ENCODE results near the gene CLEC14A.

The CLEC14A gene

GRCh38 chr14:38286452-38286851 is 30.6 kb upstream of the CLEC14A start:
- no peak for DNase-seq (ENCODE audit: low read depth)
- TF ChIP-seq CTCF (IDR thresholded peaks at IDR 0.05; ENCODE audit: insufficient read depth, low read depth, low read length, missing control alignments), result no peak
- H3K4me3 ChIP-seq (ENCODE audit: low read depth, low read length), result no peak overlapping the region

GRCh38 chr14:38285962-38286361 is 30.1 kb upstream of the CLEC14A start:
- H3K4me3 ChIP-seq (ENCODE audit: low read depth, low read length), result no peak overlapping the region
- no peak for TF ChIP-seq CTCF (IDR thresholded peaks at IDR 0.05; ENCODE audit: insufficient read depth, low read depth, low read length, missing control alignments)
- no peak for DNase-seq (ENCODE audit: low read depth)

GRCh38 chr14:38282936-38283335 is 27.0 kb upstream of the CLEC14A start:
- no peak for TF ChIP-seq CTCF (IDR thresholded peaks at IDR 0.05; ENCODE audit: insufficient read depth, low read depth, low read length, missing control alignments)
- no peak overlapping the region for H3K4me3 ChIP-seq (ENCODE audit: low read depth, low read length)
- no peak for DNase-seq (ENCODE audit: low read depth)

- H3K4me3 ChIP-seq (ENCODE audit: low read depth, low read length), result no peak overlapping the region
- no peak for TF ChIP-seq CTCF (IDR thresholded peaks at IDR 0.05; ENCODE audit: insufficient read depth, low read depth, low read length, missing control alignments)
- DNase-seq (ENCODE audit: low read depth), result no peak
These were observed 24.2 kb upstream of the CLEC14A start for GRCh38 chr14:38280081-38280480.

GRCh38 chr14:38279572-38279971 is 23.7 kb upstream of the CLEC14A start:
- no peak for TF ChIP-seq CTCF (IDR thresholded peaks at IDR 0.05; ENCODE audit: insufficient read depth, low read depth, low read length, missing control alignments)
- no peak overlapping the region for H3K4me3 ChIP-seq (ENCODE audit: low read depth, low read length)
- DNase-seq (ENCODE audit: low read depth), result no peak

- TF ChIP-seq CTCF (IDR thresholded peaks at IDR 0.05; ENCODE audit: insufficient read depth, low read depth, low read length, missing control alignments), result no peak
- DNase-seq (ENCODE audit: low read depth), result no peak
- no peak overlapping the region for H3K4me3 ChIP-seq (ENCODE audit: low read depth, low read length)
These were observed 22.1 kb upstream of the CLEC14A start for GRCh38 chr14:38278035-38278434.

- no peak for TF ChIP-seq CTCF (IDR thresholded peaks at IDR 0.05; ENCODE audit: insufficient read depth, low read depth, low read length, missing control alignments)
- DNase-seq (ENCODE audit: low read depth), result no peak
- no peak overlapping the region for H3K4me3 ChIP-seq (ENCODE audit: low read depth, low read length)
These were observed 7.0 kb upstream of the CLEC14A start for GRCh38 chr14:38262844-38263243.

Data from GM12865 (cell line).